MM.1S (cell line): ENCODE measurements around the gene MAP2K6.

Experiments
- CTCF ChIP-seq: fragments of 300-600 bp; sonication (generic); IDR thresholded peaks from 2 replicates; pipeline ENCODE4 v1.5.1; 2016; ENCODE audit warnings: antibody characterized with exemption, low read length, mixed read lengths
- EZH2 ChIP-seq: fragments of 300-600 bp; sonication (generic); optimal IDR thresholded peaks from 2 replicates; pipeline ENCODE3; 2017; ENCODE audit warnings: low read depth, mild to moderate bottlenecking, antibody characterized with exemption, low read length, mixed read lengths
- EZH2phosphoT487 ChIP-seq: fragments of 300-600 bp; sonication (generic); IDR thresholded peaks from 2 replicates; pipeline ENCODE4 v1.6.1; 2018; ENCODE audit warnings: antibody characterized with exemption, low read length

GRCh38 chr17:69485901-69486643 lies 71.6 kb downstream of the MAP2K6 start:
- no peak for TF ChIP-seq EZH2phosphoT487
- TF ChIP-seq CTCF = no peak
- no peak for TF ChIP-seq EZH2
